Thyroid gland (tissue), 4 donors: ENCODE data around the gene CHD1L.

Experiments
- CTCF ChIP-seq, 6 experiments: fragments of 200-600 bp in 3 of 6; fragments of 450-650 bp in 3 of 6; sonication (generic) in 3 of 6; IDR thresholded peaks; one replicate each; pipeline ENCODE4 v1.5.1; 2016 to 2019; ENCODE audit warnings: antibody characterized with exemption in 6 of 6, mild to moderate bottlenecking in 2 of 6, inconsistent platforms in 1 of 6, moderate library complexity in 1 of 6
- POLR2A ChIP-seq, 2 donors: fragments of 450-650 bp; IDR thresholded peaks; one replicate each; pipeline ENCODE4 v1.6.1; 2017; ENCODE audit warnings: antibody characterized with exemption in 2 of 2, mild to moderate bottlenecking in 2 of 2, moderate library complexity in 1 of 2

GRCh38 chr1:147243228-147243685 lies 773 bp downstream of the CHD1L start:
- TF ChIP-seq CTCF (IDR thresholded peaks at IDR 0.05), result no peak
- TF ChIP-seq POLR2A (IDR thresholded peaks at IDR 0.05), result no peak
